ENCODE results near the gene KRTAP10-8. TPM values are rescaled to one million over a fixed set of nuclear protein-coding genes. Genes with fewer than 3 reads are reported as not detected.
"Not testable (repeated sequence)": the region's sequence is repeated elsewhere in the genome, so short reads cannot be mapped to it uniquely, and the experiment has no call there.

Gene KRTAP10-8
- total RNA-seq, 2 donors from 2014 or later: not detected

GRCh38 chr21:44573630-44574456, 38.0 kb upstream of the KRTAP10-8 start, which contains the start of gene KRTAP10-4:
Gene KRTAP10-4 (plus strand): TSS chr21:44573729. CDS start chr21:44573759, 30 bp downstream.
- not testable (repeated sequence) for H3K9me3 ChIP-seq (ENCODE audit: control insufficient read depth, low read length, poor library complexity, severe bottlenecking); DNase-seq; H3K4me3 Mint-ChIP-seq; ATAC-seq; H3K4me1 Mint-ChIP-seq; H3K36me3 Mint-ChIP-seq (ENCODE audit: low read depth)
- peak within 1 kb of the TSS; percentile 79 for H3K27ac Mint-ChIP-seq
- peaks cover 35% of the 10 kb centered on the region for H3K27me3 Mint-ChIP-seq

- H3K36me3 Mint-ChIP-seq (ENCODE audit: low read depth): peaks cover 2% of the 10 kb centered on the region
- ATAC-seq (no peak), DNase-seq (no peak)
- no peaks in the 10 kb centered on the region for H3K9me3 ChIP-seq (ENCODE audit: control insufficient read depth, low read length, poor library complexity, severe bottlenecking)
- H3K27me3 Mint-ChIP-seq: peaks cover 30% of the 10 kb centered on the region
- peaks cover 8% of the 10 kb centered on the region for H3K4me1 Mint-ChIP-seq
- peak overlapping the region; percentile 79 for H3K27ac Mint-ChIP-seq
- no peak overlapping the region for H3K4me3 Mint-ChIP-seq
These were observed 37.2 kb upstream of the KRTAP10-8 start for GRCh38 chr21:44574457-44575306.

GRCh38 chr21:44575307-44576024, 36.4 kb upstream of the KRTAP10-8 start:
- Mint-ChIP-seq H3K27me3 (peaks cover 30% of the 10 kb centered on the region), H3K36me3 (ENCODE audit: low read depth) (peaks cover 2% of the 10 kb centered on the region), H3K27ac (peak overlapping the region; percentile 79), H3K4me3 (peak overlapping the region; percentile 34), H3K4me1 (peaks cover 8% of the 10 kb centered on the region)
- no peaks in the 10 kb centered on the region for H3K9me3 ChIP-seq (ENCODE audit: control insufficient read depth, low read length, poor library complexity, severe bottlenecking)
- ATAC-seq (no peak), DNase-seq (no peak)

GRCh38 chr21:44576025-44576420, 35.9 kb upstream of the KRTAP10-8 start:
- Mint-ChIP-seq H3K27ac (no peak overlapping the region), H3K27me3 (peaks cover 30% of the 10 kb centered on the region), H3K36me3 (ENCODE audit: low read depth) (peaks cover 2% of the 10 kb centered on the region), H3K4me1 (peaks cover 8% of the 10 kb centered on the region), H3K4me3 (no peak overlapping the region)
- H3K9me3 ChIP-seq (ENCODE audit: control insufficient read depth, low read length, poor library complexity, severe bottlenecking): no peaks in the 10 kb centered on the region
- DNase-seq (no peak), ATAC-seq (no peak)

GRCh38 chr21:44578371-44579055, 33.4 kb upstream of the KRTAP10-8 start:
- ATAC-seq (no peak), DNase-seq (no peak)
- Mint-ChIP-seq H3K36me3 (ENCODE audit: low read depth) (no peaks in the 10 kb centered on the region), H3K27ac (no peak overlapping the region), H3K4me3 (no peak overlapping the region), H3K4me1 (peaks cover 6% of the 10 kb centered on the region), H3K27me3 (peaks cover 18% of the 10 kb centered on the region)
- H3K9me3 ChIP-seq (ENCODE audit: control insufficient read depth, low read length, poor library complexity, severe bottlenecking): no peaks in the 10 kb centered on the region

GRCh38 chr21:44579056-44579832, 32.6 kb upstream of the KRTAP10-8 start:
- Mint-ChIP-seq H3K4me1 (peaks cover 9% of the 10 kb centered on the region), H3K4me3 (no peak overlapping the region), H3K36me3 (ENCODE audit: low read depth) (no peaks in the 10 kb centered on the region), H3K27me3 (peaks cover 16% of the 10 kb centered on the region), H3K27ac (no peak overlapping the region)
- no peaks in the 10 kb centered on the region for H3K9me3 ChIP-seq (ENCODE audit: control insufficient read depth, low read length, poor library complexity, severe bottlenecking)
- ATAC-seq: no peak
- DNase-seq: no peak

- Mint-ChIP-seq H3K4me1 (peaks cover 10% of the 10 kb centered on the region), H3K4me3 (no peak overlapping the region), H3K27me3 (peaks cover 15% of the 10 kb centered on the region), H3K36me3 (ENCODE audit: low read depth) (no peaks in the 10 kb centered on the region), H3K27ac (no peak overlapping the region)
- no peaks in the 10 kb centered on the region for H3K9me3 ChIP-seq (ENCODE audit: control insufficient read depth, low read length, poor library complexity, severe bottlenecking)
- ATAC-seq (no peak), DNase-seq (no peak)
These were observed 32.1 kb upstream of the KRTAP10-8 start for GRCh38 chr21:44579833-44580144.

GRCh38 chr21:44580231-44580821, 31.6 kb upstream of the KRTAP10-8 start, which contains the start of gene KRTAP10-5:
Gene KRTAP10-5 (minus strand): TSS chr21:44580604. CDS start chr21:44580578, 26 bp downstream.
- peaks cover 13% of the 10 kb centered on the region for H3K27me3 Mint-ChIP-seq
- H3K27ac Mint-ChIP-seq; DNase-seq; H3K9me3 ChIP-seq (ENCODE audit: control insufficient read depth, low read length, poor library complexity, severe bottlenecking); H3K4me1 Mint-ChIP-seq; ATAC-seq; H3K4me3 Mint-ChIP-seq; H3K36me3 Mint-ChIP-seq (ENCODE audit: low read depth): not testable (repeated sequence)

- Mint-ChIP-seq H3K27me3 (peaks cover 16% of the 10 kb centered on the region), H3K4me3 (no peak overlapping the region), H3K36me3 (ENCODE audit: low read depth) (peaks cover 3% of the 10 kb centered on the region), H3K4me1 (peaks cover 9% of the 10 kb centered on the region), H3K27ac (no peak overlapping the region)
- H3K9me3 ChIP-seq (ENCODE audit: control insufficient read depth, low read length, poor library complexity, severe bottlenecking): no peaks in the 10 kb centered on the region
- DNase-seq (no peak), ATAC-seq (no peak)
These were observed 30.7 kb upstream of the KRTAP10-8 start for GRCh38 chr21:44581158-44581557.

GRCh38 chr21:44582055-44582454, 29.8 kb upstream of the KRTAP10-8 start:
- no peak for DNase-seq
- H3K36me3 Mint-ChIP-seq (ENCODE audit: low read depth): peaks cover 3% of the 10 kb centered on the region
- H3K4me1 Mint-ChIP-seq: peaks cover 9% of the 10 kb centered on the region
- H3K27me3 Mint-ChIP-seq: peaks cover 25% of the 10 kb centered on the region
- no peak for ATAC-seq
- no peak overlapping the region for H3K27ac Mint-ChIP-seq
- no peaks in the 10 kb centered on the region for H3K9me3 ChIP-seq (ENCODE audit: control insufficient read depth, low read length, poor library complexity, severe bottlenecking)
- no peak overlapping the region for H3K4me3 Mint-ChIP-seq

- Mint-ChIP-seq H3K27me3 (peaks cover 28% of the 10 kb centered on the region), H3K4me3 (no peak overlapping the region), H3K4me1 (peaks cover 9% of the 10 kb centered on the region), H3K27ac (no peak overlapping the region), H3K36me3 (ENCODE audit: low read depth) (peaks cover 3% of the 10 kb centered on the region)
- ATAC-seq: no peak
- no peaks in the 10 kb centered on the region for H3K9me3 ChIP-seq (ENCODE audit: control insufficient read depth, low read length, poor library complexity, severe bottlenecking)
- no peak for DNase-seq
These were observed 28.6 kb upstream of the KRTAP10-8 start for GRCh38 chr21:44583089-44583799.
